ENCODE measurements around the gene ELAC2. TPM values are rescaled to one million over a fixed set of nuclear protein-coding genes. Genes with fewer than 3 reads are reported as not detected.

Gene ELAC2, protein sequence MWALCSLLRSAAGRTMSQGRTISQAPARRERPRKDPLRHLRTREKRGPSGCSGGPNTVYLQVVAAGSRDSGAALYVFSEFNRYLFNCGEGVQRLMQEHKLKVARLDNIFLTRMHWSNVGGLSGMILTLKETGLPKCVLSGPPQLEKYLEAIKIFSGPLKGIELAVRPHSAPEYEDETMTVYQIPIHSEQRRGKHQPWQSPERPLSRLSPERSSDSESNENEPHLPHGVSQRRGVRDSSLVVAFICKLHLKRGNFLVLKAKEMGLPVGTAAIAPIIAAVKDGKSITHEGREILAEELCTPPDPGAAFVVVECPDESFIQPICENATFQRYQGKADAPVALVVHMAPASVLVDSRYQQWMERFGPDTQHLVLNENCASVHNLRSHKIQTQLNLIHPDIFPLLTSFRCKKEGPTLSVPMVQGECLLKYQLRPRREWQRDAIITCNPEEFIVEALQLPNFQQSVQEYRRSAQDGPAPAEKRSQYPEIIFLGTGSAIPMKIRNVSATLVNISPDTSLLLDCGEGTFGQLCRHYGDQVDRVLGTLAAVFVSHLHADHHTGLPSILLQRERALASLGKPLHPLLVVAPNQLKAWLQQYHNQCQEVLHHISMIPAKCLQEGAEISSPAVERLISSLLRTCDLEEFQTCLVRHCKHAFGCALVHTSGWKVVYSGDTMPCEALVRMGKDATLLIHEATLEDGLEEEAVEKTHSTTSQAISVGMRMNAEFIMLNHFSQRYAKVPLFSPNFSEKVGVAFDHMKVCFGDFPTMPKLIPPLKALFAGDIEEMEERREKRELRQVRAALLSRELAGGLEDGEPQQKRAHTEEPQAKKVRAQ
- total RNA-seq, result 84.8 and 116 TPM in 2 replicates

DNA sequence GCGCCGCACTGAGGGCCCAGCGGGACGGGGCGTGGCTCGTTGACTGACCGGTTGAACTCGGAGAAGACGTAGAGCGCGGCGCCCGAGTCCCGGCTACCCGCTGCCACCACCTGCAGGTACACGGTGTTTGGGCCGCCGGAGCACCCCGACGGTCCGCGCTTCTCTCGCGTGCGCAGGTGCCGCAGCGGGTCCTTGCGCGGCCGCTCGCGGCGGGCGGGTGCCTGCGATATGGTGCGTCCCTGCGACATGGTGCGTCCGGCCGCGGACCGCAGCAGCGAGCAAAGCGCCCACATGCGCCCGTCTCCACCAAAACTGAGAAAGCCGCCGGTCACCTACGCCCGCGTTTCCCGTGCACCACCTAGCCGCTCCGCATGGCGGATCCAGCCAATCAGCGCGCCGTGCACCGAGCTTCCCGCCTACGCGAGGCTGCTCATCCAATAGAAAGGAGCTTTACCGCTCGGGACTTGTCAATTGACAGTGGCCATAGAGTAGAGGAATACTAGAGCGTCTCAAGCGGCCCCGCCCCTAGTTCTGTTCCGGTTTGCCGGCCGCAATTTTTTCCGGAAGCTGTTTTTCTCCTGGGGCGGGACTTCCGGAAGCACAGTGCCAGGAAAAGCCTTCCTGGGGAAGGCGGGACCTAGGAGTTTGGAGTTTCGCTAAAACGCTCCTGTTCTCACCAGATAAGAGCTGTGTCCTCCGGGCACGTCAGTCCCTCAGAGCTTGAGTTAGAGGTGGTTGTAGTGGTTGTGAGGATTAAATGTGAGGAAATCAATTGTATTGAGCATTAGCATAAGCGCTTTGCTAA is at the start of gene ELAC2:
Gene ELAC2, minus strand, starts transcription at position 373 of the 805 bp plus-strand sequence. Its CDS starts 80 bp downstream, at position 293.

Other genes with a start within 250 kb of the ELAC2 start
- 0.34 and 4.1 TPM in 2 replicates for gene ARHGAP44, start 228.5 kb downstream of the ELAC2 start, total RNA-seq